Progenitor cell of endocrine pancreas (in vitro differentiated cells): ENCODE results near the gene TBX18. TPM values are rescaled to one million over a fixed set of nuclear protein-coding genes. Genes with fewer than 3 reads are reported as not detected.

Experiments
- DNase-seq: peaks from one replicate; pipeline ENCODE4 v3.0.0; 2021; ENCODE audit warnings: low spot score; ENCODE audit not compliant: unreplicated experiment
- H3K27ac Mint-ChIP-seq: 2 replicates; pipeline ENCODE4 v1.8.0; 2021; ENCODE audit warnings: mild to moderate bottlenecking, moderate library complexity, mixed read lengths
- H3K27me3 Mint-ChIP-seq: 2 replicates; pipeline ENCODE4 v1.8.0; 2021; ENCODE audit warnings: mixed read lengths
- H3K36me3 Mint-ChIP-seq: 2 replicates; pipeline ENCODE4 v1.8.0; 2022; ENCODE audit warnings: mixed read lengths; ENCODE audit not compliant: insufficient read depth
- H3K4me1 Mint-ChIP-seq: 2 replicates; pipeline ENCODE4 v1.8.0; 2021; ENCODE audit warnings: low read depth, mixed read lengths
- H3K4me3 Mint-ChIP-seq: 2 replicates; pipeline ENCODE4 v1.8.0; 2021; ENCODE audit warnings: low read depth, mild to moderate bottlenecking, moderate library complexity, mixed read lengths
- H3K9me3 Mint-ChIP-seq: 2 replicates; pipeline ENCODE4 v1.8.0; 2021; ENCODE audit warnings: low read depth, mixed read lengths
- total RNA-seq: library from RNA; stranded (reverse); gene quantifications from 2 replicates; pipeline ENCODE4 v1.2.1, GENCODE V29; 2021
- TF ChIP-seq, protein P1 (sequence below): fragments of 200-600 bp; sonication (generic); IDR thresholded peaks from one replicate; pipeline ENCODE4 v1.5.0; 2021; ENCODE audit warnings: antibody characterized with exemption, mild to moderate bottlenecking; ENCODE audit not compliant: unreplicated experiment

TBX18 gene
- total RNA-seq, 1 donor from 2014 or later, result 1.3 TPM

DNA sequence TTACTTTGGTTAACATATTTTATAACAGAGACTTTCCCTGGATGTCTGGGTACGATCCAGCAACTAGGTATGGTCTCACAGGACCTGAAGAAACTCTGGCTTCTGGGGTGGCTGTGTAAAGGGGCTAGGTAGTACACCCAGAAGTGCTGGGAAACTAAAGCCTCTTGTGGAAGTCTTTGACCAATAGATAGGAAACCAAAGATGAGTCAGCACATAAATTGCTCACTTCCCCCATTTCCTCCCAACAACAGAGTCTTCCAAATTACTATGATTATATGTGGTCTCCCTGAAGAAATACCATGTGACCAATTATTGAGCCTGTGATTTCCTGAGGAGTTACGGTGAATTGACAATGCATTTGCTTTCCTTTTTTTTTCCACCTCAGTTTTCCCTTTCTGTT is 26.8 kb upstream of the TBX18 start:
- no peak for DNase-seq
- no peaks in the 10 kb centered on the region for H3K36me3 Mint-ChIP-seq
- peaks cover under 1% of the 10 kb centered on the region for H3K9me3 Mint-ChIP-seq
- no peak overlapping the region for H3K4me3 Mint-ChIP-seq
- H3K27ac Mint-ChIP-seq, result no peak overlapping the region
- H3K4me1 Mint-ChIP-seq, result no peaks in the 10 kb centered on the region
- peaks cover 8% of the 10 kb centered on the region for H3K27me3 Mint-ChIP-seq
- TF ChIP-seq, protein P1, sequence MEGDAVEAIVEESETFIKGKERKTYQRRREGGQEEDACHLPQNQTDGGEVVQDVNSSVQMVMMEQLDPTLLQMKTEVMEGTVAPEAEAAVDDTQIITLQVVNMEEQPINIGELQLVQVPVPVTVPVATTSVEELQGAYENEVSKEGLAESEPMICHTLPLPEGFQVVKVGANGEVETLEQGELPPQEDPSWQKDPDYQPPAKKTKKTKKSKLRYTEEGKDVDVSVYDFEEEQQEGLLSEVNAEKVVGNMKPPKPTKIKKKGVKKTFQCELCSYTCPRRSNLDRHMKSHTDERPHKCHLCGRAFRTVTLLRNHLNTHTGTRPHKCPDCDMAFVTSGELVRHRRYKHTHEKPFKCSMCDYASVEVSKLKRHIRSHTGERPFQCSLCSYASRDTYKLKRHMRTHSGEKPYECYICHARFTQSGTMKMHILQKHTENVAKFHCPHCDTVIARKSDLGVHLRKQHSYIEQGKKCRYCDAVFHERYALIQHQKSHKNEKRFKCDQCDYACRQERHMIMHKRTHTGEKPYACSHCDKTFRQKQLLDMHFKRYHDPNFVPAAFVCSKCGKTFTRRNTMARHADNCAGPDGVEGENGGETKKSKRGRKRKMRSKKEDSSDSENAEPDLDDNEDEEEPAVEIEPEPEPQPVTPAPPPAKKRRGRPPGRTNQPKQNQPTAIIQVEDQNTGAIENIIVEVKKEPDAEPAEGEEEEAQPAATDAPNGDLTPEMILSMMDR, result no peak

DNA sequence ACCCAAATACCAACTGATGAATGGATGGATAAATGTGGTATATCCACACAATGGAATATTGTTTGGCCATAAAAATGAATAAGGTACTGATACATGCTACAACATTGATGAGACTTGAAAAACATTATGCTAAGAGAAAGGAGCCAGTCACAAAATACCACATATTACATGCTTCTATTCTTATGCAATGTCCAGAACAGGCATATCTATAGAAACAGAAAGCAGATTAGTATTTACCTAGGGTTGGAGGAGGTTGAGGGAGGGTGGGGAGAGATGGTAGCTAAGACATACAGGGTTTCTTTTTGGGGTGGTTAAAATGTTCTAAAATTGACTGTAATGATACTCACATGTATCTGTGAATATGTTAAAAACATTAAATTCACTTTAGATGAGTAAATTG is 24.8 kb upstream of the TBX18 start:
- no peaks in the 10 kb centered on the region for H3K4me1 Mint-ChIP-seq
- TF ChIP-seq, protein P1, result no peak
- H3K36me3 Mint-ChIP-seq, result no peaks in the 10 kb centered on the region
- DNase-seq, result no peak
- H3K27ac Mint-ChIP-seq, result no peak overlapping the region
- no peak overlapping the region for H3K4me3 Mint-ChIP-seq
- H3K9me3 Mint-ChIP-seq, result no peaks in the 10 kb centered on the region
- peaks cover 25% of the 10 kb centered on the region for H3K27me3 Mint-ChIP-seq

DNA sequence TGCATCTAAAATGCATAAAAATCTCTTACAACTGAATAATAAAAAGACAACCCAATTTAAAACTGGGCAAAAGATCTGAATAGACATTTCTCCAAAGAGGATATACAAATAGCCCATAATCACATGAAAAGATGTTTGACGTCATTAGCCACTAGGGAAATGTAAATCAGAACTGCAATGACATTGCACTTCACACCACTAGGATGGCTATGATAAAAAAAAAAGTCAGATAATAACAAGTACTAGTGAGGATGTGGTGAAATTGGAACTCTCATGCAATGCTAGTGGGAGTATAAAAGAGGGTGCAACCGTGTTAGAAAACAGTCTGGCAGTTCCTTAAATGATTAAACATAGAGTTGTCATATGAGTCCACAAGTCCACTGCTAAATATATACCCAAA is 24.3 kb upstream of the TBX18 start:
- H3K36me3 Mint-ChIP-seq, result no peaks in the 10 kb centered on the region
- DNase-seq, result no peak
- H3K4me3 Mint-ChIP-seq, result no peak overlapping the region
- TF ChIP-seq, protein P1, result no peak
- H3K27ac Mint-ChIP-seq, result no peak overlapping the region
- H3K4me1 Mint-ChIP-seq, result no peaks in the 10 kb centered on the region
- no peaks in the 10 kb centered on the region for H3K9me3 Mint-ChIP-seq
- peaks cover 30% of the 10 kb centered on the region for H3K27me3 Mint-ChIP-seq

DNA sequence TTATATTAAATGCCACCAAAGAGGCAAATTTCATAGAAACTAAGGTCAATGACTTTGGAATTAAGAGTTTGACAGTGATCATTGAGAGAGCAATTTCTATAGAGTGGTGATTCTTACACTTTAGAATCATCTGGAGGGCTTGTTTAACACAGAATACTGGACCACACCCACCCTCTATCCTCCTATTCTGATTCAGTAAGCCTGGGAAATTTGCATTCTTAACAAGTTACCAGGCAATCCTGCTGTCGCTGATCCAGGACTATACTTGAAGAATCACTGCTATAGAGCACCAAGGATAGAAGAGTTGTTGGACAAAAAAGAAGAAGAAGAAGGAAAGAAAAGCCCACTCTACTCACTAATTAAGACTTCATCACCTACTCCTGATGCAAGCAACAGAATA is 21.3 kb upstream of the TBX18 start:
- Mint-ChIP-seq H3K27ac (no peak overlapping the region), H3K36me3 (no peaks in the 10 kb centered on the region), H3K9me3 (no peaks in the 10 kb centered on the region), H3K27me3 (peaks cover 40% of the 10 kb centered on the region), H3K4me3 (no peak overlapping the region), H3K4me1 (peaks cover 6% of the 10 kb centered on the region)
- DNase-seq, result no peak
- TF ChIP-seq, protein P1, result no peak

DNA sequence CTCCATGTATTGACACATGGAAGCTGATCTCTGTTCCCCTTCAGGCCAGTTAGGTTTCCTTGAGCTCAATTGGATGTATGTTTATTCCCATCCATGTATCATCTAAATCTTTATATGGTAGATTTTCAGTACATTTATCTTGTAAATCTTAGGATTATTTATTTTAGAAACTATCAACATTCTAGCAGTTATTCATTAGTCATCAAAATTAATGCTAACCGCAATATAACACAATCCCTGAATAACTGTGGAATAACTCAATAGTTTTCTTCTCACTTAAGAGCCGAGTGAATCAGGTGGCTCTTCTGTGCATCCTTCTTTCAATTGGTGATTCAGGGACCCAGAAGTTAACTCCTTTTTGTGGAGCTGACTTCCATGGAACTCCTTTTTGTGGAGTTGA is 15.5 kb upstream of the TBX18 start:
- Mint-ChIP-seq H3K4me3 (no peak overlapping the region), H3K4me1 (peaks cover 6% of the 10 kb centered on the region), H3K9me3 (no peaks in the 10 kb centered on the region), H3K27ac (no peak overlapping the region), H3K36me3 (no peaks in the 10 kb centered on the region), H3K27me3 (peaks cover 79% of the 10 kb centered on the region)
- DNase-seq, result no peak
- TF ChIP-seq, protein P1, result no peak

DNA sequence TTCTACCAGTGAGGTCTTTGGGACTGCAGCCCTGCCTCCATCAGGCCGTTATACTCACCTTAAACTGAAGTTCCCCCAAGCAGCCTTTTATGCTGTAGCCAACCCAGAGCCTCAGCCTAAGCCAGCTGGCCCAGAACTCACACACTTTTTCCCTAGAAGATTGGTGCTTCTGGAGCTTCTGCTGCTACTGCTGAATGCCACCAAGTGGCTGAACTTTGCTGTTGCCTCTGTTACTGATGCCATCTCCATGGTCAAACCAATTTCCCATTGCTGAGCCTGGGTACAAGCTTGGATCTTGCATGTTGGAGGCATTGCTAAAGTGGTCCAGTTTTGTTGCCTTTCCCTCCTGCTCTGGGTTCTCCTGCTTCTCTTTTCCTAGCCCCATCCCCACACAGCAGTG is 15.0 kb upstream of the TBX18 start:
- DNase-seq, result no peak
- Mint-ChIP-seq H3K27me3 (peaks cover 77% of the 10 kb centered on the region), H3K9me3 (no peaks in the 10 kb centered on the region), H3K4me3 (no peak overlapping the region), H3K4me1 (peaks cover 6% of the 10 kb centered on the region), H3K36me3 (no peaks in the 10 kb centered on the region), H3K27ac (no peak overlapping the region)
- TF ChIP-seq, protein P1, result no peak
